AG20443 (cell line): ENCODE measurements around the gene ZDBF2.
"Not testable (repeated sequence)": the region's sequence is repeated elsewhere in the genome, so short reads cannot be mapped to it uniquely, and the experiment has no call there.

Experiments used
- DNase-seq: peaks from one replicate; pipeline ENCODE4 v3.0.0; 2012; ENCODE audit warnings: low spot score, mixed read lengths

The ZDBF2 gene

DNA sequence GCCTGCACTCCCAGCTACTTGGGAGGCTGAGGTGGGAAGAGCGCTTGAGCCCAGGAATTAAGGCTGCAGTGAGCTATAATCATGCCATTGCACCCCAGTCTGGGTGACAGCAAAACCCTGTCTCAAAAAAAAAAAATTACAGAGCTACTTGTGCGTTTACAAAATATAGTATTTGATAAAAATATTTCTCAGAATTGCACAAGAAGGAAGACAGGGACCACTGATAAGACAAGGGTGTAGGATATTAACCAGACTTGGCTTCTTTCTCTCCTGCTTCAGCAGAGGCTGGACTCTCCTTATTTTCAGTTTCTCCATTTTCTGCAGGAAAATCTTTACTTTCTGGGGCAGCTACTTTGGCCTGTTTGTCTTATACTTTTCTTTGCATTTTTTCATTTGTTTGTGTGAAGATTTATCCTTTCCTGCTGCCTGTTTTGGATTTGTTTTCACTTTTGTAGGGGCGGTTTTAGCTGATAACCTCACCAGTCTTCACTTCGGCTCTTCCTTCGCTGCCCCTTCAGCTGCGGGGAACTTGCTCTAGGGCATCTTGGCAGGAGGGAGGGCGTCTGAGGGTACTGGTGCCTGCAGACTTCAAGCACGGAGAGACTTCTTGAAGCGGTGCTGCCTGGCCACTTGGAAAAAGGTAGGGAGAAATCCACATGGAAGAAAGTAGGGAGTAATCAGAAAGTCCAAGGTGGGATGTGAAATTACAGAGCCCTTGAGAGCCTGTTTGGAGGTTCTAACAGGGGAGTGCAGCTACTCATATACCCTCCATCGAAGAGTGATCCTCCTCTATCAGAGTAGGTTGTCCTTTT lies 14.9 kb upstream of the ZDBF2 start:
- no peak for DNase-seq

DNA sequence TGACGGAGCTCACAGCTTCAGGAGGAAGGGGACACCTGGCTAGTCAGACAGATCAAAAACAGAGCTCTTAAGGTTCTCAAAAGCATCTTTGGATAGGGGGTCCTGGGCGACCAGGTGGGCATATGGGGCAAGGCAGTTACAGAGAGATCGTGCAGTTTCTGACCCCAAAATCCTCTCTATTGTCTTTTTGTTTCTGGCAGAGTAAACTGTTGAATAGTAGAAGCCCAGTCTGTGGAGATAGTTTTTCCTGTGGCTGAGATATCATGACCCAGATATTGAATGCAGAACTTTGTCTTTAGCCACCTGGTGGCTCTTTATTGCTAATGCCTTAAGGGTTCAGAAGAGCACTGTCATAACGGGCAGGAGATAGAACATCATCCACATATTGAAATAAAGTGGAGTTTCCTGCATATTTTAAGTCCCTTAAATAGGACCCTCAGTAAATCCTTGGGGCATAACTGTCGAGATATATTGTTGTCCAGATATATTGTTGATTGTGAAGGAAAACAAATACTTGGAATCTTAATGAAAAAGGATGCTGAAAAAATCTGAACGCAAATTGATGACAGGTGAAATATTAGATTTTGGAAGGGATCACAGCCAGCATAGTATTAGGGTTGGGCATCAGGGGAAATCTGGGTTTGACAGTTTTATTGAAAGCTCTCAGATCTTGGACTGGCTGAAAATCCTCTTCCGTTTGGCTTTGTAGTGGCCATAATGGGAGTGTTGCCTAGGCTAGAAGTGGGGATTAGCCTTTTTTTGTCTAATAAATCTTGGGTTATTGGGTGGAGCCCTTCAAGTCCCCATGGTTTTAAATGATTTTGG lies 14.1 kb upstream of the ZDBF2 start:
- peak; percentile 72 for DNase-seq

DNA sequence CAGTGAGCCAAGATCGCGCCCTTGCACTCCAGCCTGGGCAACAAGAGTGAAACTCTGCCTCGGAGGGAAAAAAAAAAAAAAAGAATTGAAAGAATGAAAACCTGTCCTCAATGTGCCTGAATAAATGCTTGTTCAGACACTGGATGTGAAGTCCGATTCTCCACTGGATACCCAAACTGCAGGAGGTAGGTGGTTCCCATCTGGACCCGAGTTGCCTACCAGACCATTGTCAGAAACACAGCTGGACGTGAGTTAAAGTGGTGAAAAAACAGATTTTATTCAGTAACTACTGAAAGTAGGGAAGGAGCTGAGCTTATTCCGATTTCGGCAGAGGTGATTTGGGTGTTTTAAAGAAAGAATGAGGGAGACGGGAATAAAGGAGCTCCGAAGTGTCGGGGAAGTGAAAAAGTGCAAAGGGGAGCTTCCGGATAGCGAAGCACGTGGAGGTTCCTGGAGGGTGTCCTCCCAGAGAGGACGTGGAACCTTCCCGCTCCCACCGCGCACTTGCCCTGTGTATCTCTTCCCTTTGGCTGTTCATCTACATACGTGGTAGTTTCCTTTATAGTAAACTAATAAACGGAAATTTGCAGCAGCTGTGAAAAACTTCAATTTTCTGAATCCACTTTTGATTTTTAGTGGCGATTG lies 10.4 kb upstream of the ZDBF2 start:
- no peak for DNase-seq

DNA sequence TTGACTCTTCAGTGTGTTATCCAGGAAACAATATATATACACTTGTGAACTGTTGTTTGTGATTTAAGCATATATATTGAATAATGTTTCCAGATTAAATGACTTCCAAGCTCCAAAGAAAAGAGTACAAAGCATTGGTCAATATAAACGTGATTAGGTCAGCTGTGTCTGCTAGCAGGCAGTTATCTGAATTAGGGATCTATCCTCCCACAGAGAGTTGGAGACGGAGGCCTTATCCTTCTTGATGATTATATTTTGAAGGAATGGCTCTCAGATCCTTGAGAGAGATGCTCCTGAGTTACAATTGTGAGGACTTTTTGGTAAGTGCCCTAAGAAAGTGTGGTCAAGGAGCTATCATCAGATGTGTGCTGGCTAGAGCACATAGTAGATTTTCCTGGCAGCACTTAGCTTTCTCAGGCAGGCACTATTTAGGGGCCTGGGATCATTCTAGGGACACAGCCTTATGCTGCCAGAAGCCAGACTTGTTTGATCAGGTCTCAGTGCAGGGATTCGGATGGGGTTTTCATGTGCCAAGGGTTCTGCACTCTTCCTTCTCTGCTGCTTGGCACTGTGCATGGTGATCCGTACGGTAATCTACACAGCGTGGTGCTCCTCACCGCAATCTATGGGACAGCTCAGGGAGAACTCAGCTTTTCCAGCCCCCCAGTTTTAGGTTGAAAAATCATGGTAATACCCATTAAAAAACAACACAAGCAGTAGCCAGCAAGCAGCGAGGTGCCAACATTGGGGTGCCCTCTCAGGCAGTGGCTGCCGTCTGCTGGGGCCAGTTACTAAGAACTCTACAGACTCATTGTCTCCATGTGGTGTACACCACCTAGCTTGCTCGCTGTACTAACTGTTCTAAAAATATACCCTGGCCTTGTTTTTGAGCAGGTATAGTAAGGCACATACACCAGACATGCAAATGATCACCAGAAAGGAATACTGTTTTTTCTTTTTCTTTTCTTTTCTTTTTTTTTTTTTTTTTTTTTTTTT lies 8.0 kb upstream of the ZDBF2 start:
- no peak for DNase-seq

DNA sequence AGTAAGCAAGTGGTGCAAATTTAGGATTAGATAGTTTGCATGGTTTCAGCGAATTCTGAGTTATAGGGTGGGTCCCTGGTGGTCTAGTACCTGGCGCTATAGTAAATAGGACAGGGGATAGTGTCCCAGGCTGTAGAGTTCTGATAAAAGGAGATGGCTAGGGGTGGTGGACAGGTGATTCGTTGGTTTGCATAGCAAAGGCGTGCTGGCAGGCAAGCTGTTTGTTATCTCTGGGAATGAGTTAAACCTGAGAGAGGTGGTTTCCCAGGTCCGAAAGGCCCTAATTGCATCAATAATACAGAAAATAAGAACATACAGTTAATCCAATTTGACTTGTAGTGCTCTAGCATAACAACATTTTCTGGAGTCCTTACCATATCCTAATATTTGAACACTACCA lies 6.9 kb upstream of the ZDBF2 start:
- DNase-seq = no peak

DNA sequence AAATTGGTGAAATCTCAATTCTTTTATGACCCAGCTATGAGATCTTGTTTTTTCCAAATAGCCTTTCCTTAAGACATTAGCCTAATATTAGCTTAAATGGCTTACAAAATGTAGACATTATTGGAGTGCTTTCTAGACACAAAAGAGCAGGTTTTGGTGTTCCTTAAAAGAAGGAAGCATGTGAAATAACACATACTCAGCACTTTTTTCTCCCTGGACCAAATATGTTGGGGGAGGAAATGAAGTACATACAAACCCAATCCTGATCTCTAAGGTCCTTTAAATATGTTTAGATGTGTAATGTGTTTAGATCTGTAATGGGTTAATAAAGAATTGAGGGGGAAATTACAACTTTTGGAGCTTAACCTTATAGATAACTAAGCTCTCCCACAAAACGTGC lies 3.4 kb upstream of the ZDBF2 start:
- no peak for DNase-seq

DNA sequence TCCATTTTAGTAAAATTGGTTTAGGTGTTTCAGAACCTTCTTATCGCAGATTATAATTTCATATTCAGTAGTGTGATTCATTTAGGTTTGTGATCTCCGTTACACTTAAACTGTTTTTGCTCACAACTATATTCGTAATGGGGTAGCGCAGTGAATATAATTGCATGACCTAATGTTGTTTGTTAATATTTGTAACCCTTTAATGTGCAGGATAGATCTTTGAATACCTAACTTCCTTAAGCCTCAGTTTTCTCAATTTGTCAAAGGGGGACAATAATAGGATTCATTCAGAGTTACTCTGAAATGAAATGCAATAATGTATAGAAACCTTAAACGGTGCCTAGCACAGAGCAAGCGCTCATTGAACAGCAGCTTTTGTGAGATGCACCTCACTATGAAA lies 558 bp upstream of the ZDBF2 start:
- DNase-seq = no peak

DNA sequence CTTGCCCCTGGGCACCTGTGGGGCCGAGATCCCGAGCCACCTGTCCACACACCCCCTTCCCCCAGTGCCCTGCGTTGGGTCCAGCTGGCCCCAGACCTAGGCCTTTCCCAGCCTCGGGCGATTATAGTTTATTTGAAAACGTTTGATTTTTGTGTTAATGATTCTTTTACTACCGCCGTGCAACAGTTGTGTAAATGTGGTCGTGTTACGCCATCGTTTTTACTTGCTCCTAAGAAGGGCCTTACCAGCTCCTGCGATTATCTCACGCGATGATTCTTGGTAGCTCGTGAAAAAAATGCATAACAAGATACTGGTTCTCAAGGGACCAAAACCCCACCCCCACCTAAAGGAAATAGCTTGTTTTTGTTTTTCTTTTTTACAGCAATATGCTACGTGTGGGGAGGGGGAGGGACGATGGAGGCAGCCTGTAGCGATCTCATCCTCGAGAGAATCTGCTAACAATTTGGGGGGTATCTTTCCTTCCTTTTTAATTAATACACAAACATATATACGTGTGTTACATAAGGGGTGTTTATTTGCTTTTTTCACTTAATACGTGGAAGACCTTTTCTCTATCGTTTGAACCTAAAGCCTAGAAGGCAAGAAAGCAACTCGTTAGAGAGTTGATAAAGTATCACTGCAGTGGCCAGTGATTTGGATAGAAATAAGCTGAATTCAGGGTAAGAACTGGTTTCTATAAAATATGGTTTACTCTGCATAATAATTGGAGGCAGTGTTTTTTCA lies 1.0 kb downstream of the ZDBF2 start:
- no peak for DNase-seq

DNA sequence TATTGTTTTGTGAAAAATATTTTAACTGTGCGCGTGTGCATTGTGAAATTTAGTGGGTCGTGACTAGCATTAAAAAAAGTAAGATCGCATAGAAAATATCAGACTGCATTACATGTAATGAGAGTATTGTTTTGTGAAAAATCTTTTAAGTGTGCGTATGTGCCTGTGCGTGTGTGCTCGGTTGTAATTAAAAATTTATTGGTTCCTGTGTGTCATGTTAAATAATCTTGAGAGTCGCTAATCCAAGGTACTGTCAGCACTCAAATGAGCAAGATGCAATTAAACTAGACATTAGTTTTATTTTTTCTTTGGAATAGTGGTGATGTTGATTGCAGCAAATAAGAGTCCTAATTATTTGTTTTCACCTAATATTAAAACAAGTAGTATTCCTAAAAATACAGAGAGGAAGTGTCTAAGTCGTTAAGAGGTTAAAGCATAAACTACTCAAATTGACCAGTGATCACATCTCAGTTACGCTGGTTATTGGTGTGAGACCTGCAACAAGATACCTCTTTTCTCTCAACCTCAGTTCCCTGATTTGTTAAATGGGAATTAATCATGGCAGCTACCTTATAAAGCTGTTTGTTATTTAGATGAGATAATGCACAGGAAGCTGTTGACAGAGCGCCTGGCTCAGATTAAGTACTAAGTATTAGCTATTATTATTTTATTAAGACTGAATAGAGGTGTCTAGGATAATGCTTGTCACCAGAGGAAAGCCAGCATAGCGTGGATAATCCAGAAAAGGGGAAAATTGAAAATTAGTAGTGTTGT lies 1.9 kb downstream of the ZDBF2 start:
- no peak for DNase-seq

DNA sequence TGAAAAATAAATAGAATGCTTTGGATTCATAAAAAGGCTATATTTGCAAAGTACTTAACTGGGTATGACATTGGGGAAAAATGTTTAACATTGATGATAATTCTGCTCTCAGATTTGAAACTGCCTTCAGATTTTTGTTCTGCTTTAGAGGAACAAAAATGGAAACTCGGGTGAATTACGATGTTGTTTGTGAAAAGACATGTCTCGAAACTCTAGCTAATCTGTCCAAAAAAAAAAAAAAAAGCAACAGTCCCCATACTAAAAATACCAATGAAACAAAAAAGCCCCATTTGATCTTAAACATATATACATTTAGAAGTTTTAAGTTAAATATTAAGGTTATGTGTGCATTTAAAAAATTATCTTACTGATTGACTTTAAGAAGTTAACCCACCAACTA lies 3.0 kb downstream of the ZDBF2 start:
- no peak for DNase-seq

DNA sequence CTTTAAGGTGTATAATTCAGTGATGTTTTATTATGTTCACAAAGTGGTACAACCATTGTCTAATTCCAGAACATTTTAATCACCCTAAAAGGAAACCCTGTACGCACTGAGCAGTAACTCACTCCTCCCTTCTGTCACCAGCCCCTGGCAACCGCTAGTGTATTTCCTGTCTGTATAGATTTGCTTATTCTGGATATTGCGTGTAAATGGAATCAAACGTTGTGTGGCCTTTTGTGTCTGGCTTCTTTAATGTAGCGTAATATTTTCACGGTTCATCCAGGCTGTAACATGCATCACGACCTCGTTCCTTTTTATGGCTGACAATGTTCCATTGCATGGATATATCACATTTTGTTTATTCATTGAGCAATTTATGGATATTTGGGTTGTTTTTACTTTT lies 8.3 kb downstream of the ZDBF2 start:
- DNase-seq = no peak

DNA sequence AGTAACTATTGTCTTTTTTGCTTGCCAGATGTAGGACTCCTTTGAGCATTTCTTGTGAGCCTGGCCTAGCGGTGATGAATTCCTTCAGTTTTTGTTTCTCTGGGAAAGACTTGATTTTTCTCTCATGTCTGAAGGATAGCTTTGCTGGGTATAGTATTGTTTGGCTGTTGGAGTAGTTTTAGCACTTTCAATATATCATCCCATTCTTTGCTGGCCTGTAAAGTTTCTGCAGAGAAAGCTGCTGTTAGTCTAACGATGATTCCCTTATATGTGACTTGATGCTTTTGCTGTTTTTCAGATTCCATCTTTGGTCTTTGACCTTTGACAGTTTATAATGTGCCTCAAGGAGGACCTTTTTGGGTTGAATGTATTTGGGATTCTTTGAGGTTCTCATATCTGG lies 12.7 kb downstream of the ZDBF2 start:
- DNase-seq = no peak

DNA sequence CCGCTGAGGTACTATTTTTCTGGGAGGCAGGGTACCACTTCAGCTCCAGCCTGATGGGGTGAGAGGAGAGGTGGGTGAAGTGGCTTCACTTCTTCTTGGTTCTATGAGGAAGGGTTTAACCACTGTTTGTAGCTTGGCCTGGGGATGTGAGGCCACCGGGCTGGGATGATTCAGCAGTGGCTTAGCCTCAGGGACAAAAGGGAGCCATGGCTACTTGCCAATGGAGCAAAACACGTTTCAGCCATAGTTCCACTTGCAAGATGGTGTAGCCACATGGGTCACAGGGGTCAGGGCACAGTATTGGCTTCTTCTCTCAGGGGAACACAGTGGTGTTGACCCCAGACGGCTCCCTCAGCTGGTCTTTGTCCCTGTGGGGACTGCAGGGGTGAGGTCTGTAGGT lies 14.9 kb downstream of the ZDBF2 start:
- DNase-seq = no peak

DNA sequence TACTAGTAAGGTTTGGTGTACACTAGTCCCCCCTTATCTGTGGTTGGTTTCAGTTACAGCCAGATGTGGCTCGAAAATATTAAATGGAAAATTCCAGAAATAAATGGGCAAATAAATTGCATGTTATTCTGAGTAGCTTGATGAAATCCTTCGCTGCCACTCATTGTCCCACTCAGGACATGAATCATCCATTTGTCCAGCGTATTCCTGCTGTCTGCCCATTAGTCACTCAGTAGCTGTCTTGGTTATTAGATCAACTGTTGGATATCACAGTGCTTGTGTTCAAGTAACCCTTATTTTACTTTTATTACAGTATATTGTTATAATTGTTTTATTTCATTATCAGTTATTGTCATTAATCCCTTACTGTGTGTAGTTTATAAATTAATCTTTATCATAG lies 21.7 kb downstream of the ZDBF2 start:
- no peak for DNase-seq

DNA sequence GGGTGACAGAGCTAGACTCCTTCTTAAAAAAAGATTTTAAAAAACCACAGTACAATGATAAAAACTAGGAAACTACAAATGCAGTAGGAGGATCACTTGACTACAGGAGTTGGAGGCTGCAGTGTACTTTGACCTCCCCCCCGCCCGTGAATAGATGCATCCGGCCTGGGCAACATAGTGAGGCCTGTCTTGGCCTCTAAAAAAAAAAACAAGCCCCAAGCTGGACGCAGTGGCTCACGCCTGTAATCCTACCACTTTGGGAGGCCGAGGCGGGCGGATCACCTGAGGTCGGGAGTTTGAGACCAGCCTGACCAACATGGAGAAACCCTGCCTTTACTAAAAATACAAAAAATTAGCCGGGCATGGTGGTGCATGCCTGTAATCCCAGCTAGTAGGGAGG lies 25.1 kb downstream of the ZDBF2 start:
- DNase-seq = not testable (repeated sequence)

DNA sequence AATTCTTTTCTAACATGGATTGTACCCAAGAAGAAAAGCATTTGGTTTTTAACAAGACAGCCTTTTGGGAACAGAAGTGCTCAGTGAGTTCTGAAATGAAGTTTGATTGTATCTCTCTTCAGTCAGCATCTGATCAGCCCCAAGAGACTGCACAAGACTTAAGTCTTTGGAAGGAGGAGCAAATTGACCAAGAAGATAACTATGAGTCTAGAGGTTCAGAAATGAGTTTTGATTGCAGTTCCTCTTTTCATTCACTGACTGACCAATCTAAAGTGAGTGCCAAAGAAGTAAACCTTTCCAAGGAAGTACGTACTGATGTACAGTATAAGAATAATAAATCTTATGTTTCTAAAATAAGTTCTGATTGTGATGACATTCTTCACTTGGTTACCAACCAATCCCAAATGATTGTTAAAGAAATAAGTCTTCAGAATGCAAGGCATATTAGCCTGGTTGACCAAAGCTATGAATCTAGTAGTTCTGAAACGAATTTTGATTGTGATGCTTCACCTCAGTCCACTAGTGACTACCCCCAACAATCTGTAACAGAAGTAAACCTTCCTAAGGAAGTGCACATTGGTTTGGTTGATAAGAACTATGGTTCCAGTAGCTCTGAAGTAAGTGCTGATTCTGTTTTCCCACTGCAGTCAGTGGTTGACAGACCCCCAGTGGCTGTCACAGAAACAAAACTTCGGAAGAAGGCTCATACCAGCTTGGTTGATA lies 31.2 kb downstream of the ZDBF2 start:
- no peak for DNase-seq

DNA sequence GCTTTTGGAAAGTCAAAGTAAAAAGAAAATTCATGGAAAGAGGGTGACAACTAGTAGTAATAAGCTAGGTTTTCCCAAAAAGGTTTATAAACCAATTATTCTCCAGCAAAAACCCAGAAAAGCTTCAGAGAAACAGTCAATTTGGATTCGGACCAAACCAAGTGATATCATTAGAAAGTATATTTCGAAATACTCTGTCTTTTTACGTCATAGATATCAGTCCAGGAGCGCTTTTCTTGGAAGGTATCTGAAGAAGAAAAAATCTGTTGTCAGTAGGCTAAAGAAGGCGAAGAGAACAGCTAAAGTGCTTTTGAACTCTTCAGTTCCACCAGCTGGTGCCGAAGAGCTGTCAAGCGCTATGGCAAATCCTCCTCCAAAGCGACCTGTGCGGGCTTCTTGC lies 36.6 kb downstream of the ZDBF2 start:
- no peak for DNase-seq

DNA sequence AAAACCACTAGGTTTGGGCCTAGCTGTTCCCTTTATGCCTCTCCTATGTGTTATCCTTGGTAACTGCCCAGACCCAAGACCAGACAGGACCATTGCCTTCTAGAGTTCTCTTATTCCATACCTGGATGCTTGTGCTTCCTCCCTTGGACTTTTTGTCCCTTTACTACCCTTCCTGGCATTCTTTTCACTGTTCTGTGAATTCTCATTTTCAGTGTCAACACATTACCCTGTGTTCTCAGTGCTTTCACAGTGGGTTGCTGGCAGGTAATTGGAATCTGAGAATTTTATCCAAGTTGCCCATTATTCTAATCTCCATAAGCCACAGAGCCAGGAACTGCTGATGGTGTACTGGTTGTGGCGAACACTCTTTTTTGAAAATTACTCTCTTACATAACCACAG lies 41.7 kb downstream of the ZDBF2 start:
- no peak for DNase-seq

DNA sequence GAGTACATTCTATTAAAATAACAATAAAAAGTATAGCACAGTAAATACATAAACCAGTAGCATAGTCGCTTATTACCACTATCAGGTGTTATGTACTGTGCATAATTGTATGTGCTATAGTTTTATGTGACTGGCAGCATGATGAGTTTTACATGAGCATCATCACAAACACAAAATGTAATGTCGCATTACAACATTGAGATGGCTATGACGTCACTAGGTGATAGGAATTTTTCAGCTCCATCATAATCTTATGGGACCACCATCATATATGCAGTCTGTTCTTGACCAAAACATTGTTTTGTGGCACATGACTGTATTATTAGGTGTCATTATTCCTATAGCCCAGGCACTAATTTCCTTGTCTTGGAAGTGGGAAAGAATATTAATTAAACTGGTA lies 48.6 kb downstream of the ZDBF2 start:
- DNase-seq = no peak

DNA sequence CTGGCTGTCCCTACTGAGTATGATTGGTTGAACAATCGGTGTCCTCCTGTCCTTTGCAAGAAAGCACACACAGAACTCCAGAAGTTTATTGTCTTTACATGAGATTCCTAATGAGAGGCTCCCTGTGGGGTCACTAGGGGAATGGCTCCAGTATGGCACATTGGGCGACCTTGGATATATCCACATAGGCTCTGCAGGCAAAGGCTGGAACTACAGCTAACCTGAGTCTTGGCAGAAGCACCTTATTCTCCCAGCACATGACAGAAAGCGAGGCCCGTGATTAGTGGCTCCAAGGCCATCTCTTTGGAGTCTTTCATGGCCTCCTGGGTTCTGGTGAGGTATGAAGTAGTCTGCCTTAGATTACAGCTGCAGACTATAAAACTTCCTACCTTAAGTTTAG lies 49.0 kb downstream of the ZDBF2 start:
- no peak for DNase-seq
